GM23338 (cell line): Measurements from ENCODE around the gene EXOC6B.
A peak's percentile ranks its signal among the peaks of the same experiment; 100 is the strongest.

Experiments used
- CTCF ChIP-seq, 2 experiments: fragments of 200-600 bp in 1 of 2; sonication (generic) in 1 of 2; conservative IDR thresholded peaks; 2 replicates each; pipeline versions ENCODE4 v1.5.1 to v1.6.1; 2016 to 2017; ENCODE audit warnings: antibody characterized with exemption in 2 of 2, low read depth in 2 of 2, mild to moderate bottlenecking in 2 of 2, moderate library complexity in 1 of 2
- EZH2 ChIP-seq: fragments of 200-600 bp; sonication (generic); IDR thresholded peaks from one replicate; pipeline ENCODE4 v1.8.0; 2017; ENCODE audit warnings: antibody characterized with exemption, mild to moderate bottlenecking, low read depth; ENCODE audit not compliant: unreplicated experiment
- POLR2AphosphoS5 ChIP-seq: IDR thresholded peaks from 2 replicates; pipeline ENCODE4 v1.6.1; 2016; ENCODE audit warnings: antibody characterized with exemption, low read depth
- REST ChIP-seq: IDR thresholded peaks from one replicate; pipeline ENCODE4 v1.6.1; 2018; ENCODE audit warnings: antibody characterized with exemption; ENCODE audit not compliant: unreplicated experiment

- TF ChIP-seq POLR2AphosphoS5, result no peak
- TF ChIP-seq REST, result no peak
- TF ChIP-seq CTCF (conservative IDR thresholded peaks at IDR 0.05; ENCODE audit: low read depth in 2 of 2), result peak; percentile 19 to 40; a peak in 2 of 4 replicates
- no peak for TF ChIP-seq EZH2
Measured at GRCh38 chr2:72261076-72261475, 564.8 kb downstream of the EXOC6B start.
